ENCODE measurements around the gene PSENEN.

GRCh38 chr19:35774274-35775045 is 29.0 kb downstream of the PSENEN start:
- TF ChIP-seq CTCF (IDR thresholded peaks at IDR 0.05; ENCODE audit: insufficient read depth, low read length, poor library complexity, severe bottlenecking) = no peak
- no peak for TF ChIP-seq EZH2phosphoT487 (conservative IDR thresholded peaks at IDR 0.05; ENCODE audit: low read length)
